Fibroblast of lung (primary cell): Measurements from ENCODE around the gene TMEM163. TPM values are rescaled to one million over a fixed set of nuclear protein-coding genes. Genes with fewer than 3 reads are reported as not detected.

Experiments used
- DNase-seq, 2 donors: peaks; one replicate each; pipeline versions ENCODE4 v3.0.0 to v3.0.0-alpha.2; 2010; ENCODE audit warnings: low read depth in 2 of 2
- H2AFZ ChIP-seq: 2 replicates; pipeline ENCODE4 v1.5.1; 2012; ENCODE audit warnings: low read length, control low read depth, inconsistent platforms
- H3K27ac ChIP-seq: 2 replicates; pipeline ENCODE4 v1.5.1; 2011; ENCODE audit warnings: low read length, control low read depth; ENCODE audit not compliant: insufficient read depth
- H3K27me3 ChIP-seq: 2 replicates; pipeline ENCODE4 v1.5.1; 2011; ENCODE audit warnings: mild to moderate bottlenecking, low read length; ENCODE audit not compliant: control insufficient read depth, insufficient read depth
- H3K36me3 ChIP-seq: 2 replicates; pipeline ENCODE4 v1.5.1; 2011; ENCODE audit warnings: low read length; ENCODE audit not compliant: control insufficient read depth, insufficient read depth
- H3K4me1 ChIP-seq: 2 replicates; pipeline ENCODE4 v1.5.1; 2011; ENCODE audit warnings: low read length; ENCODE audit not compliant: control insufficient read depth, insufficient read depth; ENCODE audit errors: extremely low read depth
- H3K4me2 ChIP-seq: 2 replicates; pipeline ENCODE4 v1.5.1; 2011; ENCODE audit warnings: low read length, control low read depth; ENCODE audit not compliant: insufficient read depth; ENCODE audit errors: extremely low read depth
- H3K4me3 ChIP-seq, 4 experiments: fragments of 200-600 bp in 1 of 4; sonication (generic) in 1 of 4; replicated peaks in 1 of 4; 2 replicates each; pipeline ENCODE4 v1.5.1; 2011 to 2016; ENCODE audit warnings: low read length in 4 of 4, low read depth in 3 of 4, mild to moderate bottlenecking in 3 of 4, control low read depth in 2 of 4, inconsistent platforms in 1 of 4, mixed read lengths in 1 of 4; ENCODE audit not compliant: insufficient read depth in 1 of 4; ENCODE audit errors: control extremely low read depth in 1 of 4
- H3K79me2 ChIP-seq: 2 replicates; pipeline ENCODE4 v1.5.1; 2012; ENCODE audit warnings: mild to moderate bottlenecking, low read length, inconsistent platforms; ENCODE audit not compliant: control insufficient read depth, insufficient read depth
- H3K9ac ChIP-seq: 2 replicates; pipeline ENCODE4 v1.5.1; 2011; ENCODE audit warnings: mild to moderate bottlenecking, low read length, control low read depth; ENCODE audit not compliant: insufficient read depth
- H3K9me3 ChIP-seq: 2 replicates; pipeline ENCODE4 v1.5.1; 2012; ENCODE audit warnings: low read depth, low read length; ENCODE audit not compliant: control insufficient read depth, insufficient read depth
- H4K20me1 ChIP-seq: 2 replicates; pipeline ENCODE4 v1.5.1; 2011; ENCODE audit warnings: low read length; ENCODE audit not compliant: control insufficient read depth, insufficient read depth; ENCODE audit errors: extremely low read depth
- CTCF ChIP-seq, 2 donors: IDR thresholded peaks in 1 of 2; conservative IDR thresholded peaks in 1 of 2; 1 replicate in 1 of 2; 2 replicates in 1 of 2; pipeline ENCODE4 v1.5.1; 2011 to 2012; ENCODE audit warnings: low read length in 2 of 2, control low read depth in 1 of 2, inconsistent platforms in 1 of 2, low read depth in 1 of 2, mild to moderate bottlenecking in 1 of 2
- EZH2 ChIP-seq: IDR thresholded peaks from 2 replicates; pipeline ENCODE4 v1.5.1; 2012; ENCODE audit warnings: low read length, control low read depth, mild to moderate bottlenecking; ENCODE audit errors: missing control alignments
- polyA plus RNA-seq, 2 donors: library from polyadenylated mRNA; depleted of rRNA in 1 of 2; stranded (reverse) in 1 of 2; unstranded in 1 of 2; fragments of >200 nt; gene quantifications; 2 replicates each; pipeline ENCODE4 v1.2.1, GENCODE V29; 2011 to 2012; ENCODE audit warnings: missing spikeins in 1 of 2
- total RNA-seq: library from RNA; depleted of rRNA; stranded (reverse); fragments of >200 nt; gene quantifications from 2 replicates; pipeline ENCODE4 v1.2.1, GENCODE V29; 2014

Gene TMEM163
- total and polyA plus RNA-seq, 2 donors (not counting 1 experiment from before 2014, with no cell fraction given): under 0.01 to 0.03 TPM

- H3K27me3 ChIP-seq: no peaks in the 10 kb centered on the region
- H3K4me3 ChIP-seq: no peak overlapping the region
- no peak for TF ChIP-seq EZH2
- no peak for TF ChIP-seq CTCF (conservative IDR thresholded peaks at IDR 0.05 in 1 of 2, IDR thresholded peaks at IDR 0.05 in 1 of 2; ENCODE audit: low read depth in 1 of 2, low read length in 2 of 2)
- DNase-seq: no peak
- H3K36me3 ChIP-seq: peaks cover 6% of the 10 kb centered on the region
- no peaks in the 10 kb centered on the region for H3K9me3 ChIP-seq
- no peak overlapping the region for H2AFZ ChIP-seq
- H3K4me2 ChIP-seq: no peak overlapping the region
- H3K4me1 ChIP-seq: no peaks in the 10 kb centered on the region
- H3K27ac ChIP-seq: no peak overlapping the region
- no peak overlapping the region for H3K9ac ChIP-seq
- H4K20me1 ChIP-seq: no peaks in the 10 kb centered on the region
- no peaks in the 10 kb centered on the region for H3K79me2 ChIP-seq
Measured at GRCh38 chr2:134454426-134454825, 264.4 kb downstream of the TMEM163 start.

GRCh38 chr2:134453973-134454372, 264.8 kb downstream of the TMEM163 start:
- H4K20me1 ChIP-seq: no peaks in the 10 kb centered on the region
- H3K27ac ChIP-seq: no peak overlapping the region
- H3K4me2 ChIP-seq: no peak overlapping the region
- peaks cover 8% of the 10 kb centered on the region for H3K36me3 ChIP-seq
- no peaks in the 10 kb centered on the region for H3K4me1 ChIP-seq
- TF ChIP-seq EZH2 (no peak), CTCF (conservative IDR thresholded peaks at IDR 0.05 in 1 of 2, IDR thresholded peaks at IDR 0.05 in 1 of 2; ENCODE audit: low read depth in 1 of 2, low read length in 2 of 2) (no peak)
- H2AFZ ChIP-seq: no peak overlapping the region
- no peak overlapping the region for H3K9ac ChIP-seq
- H3K27me3 ChIP-seq: no peaks in the 10 kb centered on the region
- no peaks in the 10 kb centered on the region for H3K9me3 ChIP-seq
- H3K79me2 ChIP-seq: no peaks in the 10 kb centered on the region
- DNase-seq: no peak
- no peak overlapping the region for H3K4me3 ChIP-seq

- H3K79me2 ChIP-seq: no peaks in the 10 kb centered on the region
- no peaks in the 10 kb centered on the region for H4K20me1 ChIP-seq
- H3K27ac ChIP-seq: no peak overlapping the region
- H3K9me3 ChIP-seq: no peaks in the 10 kb centered on the region
- no peak for DNase-seq
- H3K4me1 ChIP-seq: no peaks in the 10 kb centered on the region
- H3K36me3 ChIP-seq: peaks cover 10% of the 10 kb centered on the region
- no peak overlapping the region for H3K4me3 ChIP-seq
- H3K27me3 ChIP-seq: no peaks in the 10 kb centered on the region
- no peak overlapping the region for H2AFZ ChIP-seq
- TF ChIP-seq CTCF (conservative IDR thresholded peaks at IDR 0.05 in 1 of 2, IDR thresholded peaks at IDR 0.05 in 1 of 2; ENCODE audit: low read depth in 1 of 2, low read length in 2 of 2) (no peak), EZH2 (no peak)
- no peak overlapping the region for H3K9ac ChIP-seq
- no peak overlapping the region for H3K4me2 ChIP-seq
Measured at GRCh38 chr2:134453476-134453875, 265.3 kb downstream of the TMEM163 start.
